Right lobe of liver (tissue), 6 donors: ENCODE measurements around the gene KIAA0513. TPM values are rescaled to one million over a fixed set of nuclear protein-coding genes. Genes with fewer than 3 reads are reported as not detected.

ENCODE experiments used
- ATAC-seq, 4 donors: fragments of 200-7000 bp; cut with Tn5 transposase; one replicate each; pipeline ENCODE4 v1.9.1; 2020; ENCODE audit warnings: mild to moderate bottlenecking in 4 of 4, moderate library complexity in 4 of 4
- DNase-seq, 3 donors: peaks; one replicate each; pipeline ENCODE4 v3.0.0-alpha.2; 2020
- H3K27ac ChIP-seq, 3 donors: fragments of 200-600 bp; one replicate each; pipeline ENCODE4 v1.8.0; 2022
- H3K27me3 ChIP-seq, 2 donors: fragments of 200-600 bp; one replicate each; pipeline ENCODE4 v1.8.0; 2022
- H3K36me3 ChIP-seq, 4 donors: fragments of 200-600 bp; sonication (generic) in 1 of 4; one replicate each; pipeline versions ENCODE4 v1.5.1 to v1.8.0; 2017 to 2022; ENCODE audit warnings: control low read depth in 1 of 4
- H3K4me1 ChIP-seq, 4 donors: fragments of 200-600 bp; sonication (generic) in 1 of 4; one replicate each; pipeline versions ENCODE4 v1.5.1 to v1.8.0; 2017 to 2022; ENCODE audit warnings: control low read depth in 1 of 4
- H3K4me3 ChIP-seq, 3 donors: fragments of 200-600 bp; one replicate each; pipeline ENCODE4 v1.8.0; 2022
- H3K9me3 ChIP-seq, 4 donors: fragments of 200-600 bp; sonication (generic) in 1 of 4; one replicate each; pipeline versions ENCODE4 v1.5.1 to v1.8.0; 2017 to 2022; ENCODE audit warnings: control low read depth in 1 of 4
- POLR2A ChIP-seq: fragments of 450-650 bp; IDR thresholded peaks from one replicate; pipeline ENCODE4 v1.6.1; 2017; ENCODE audit warnings: antibody characterized with exemption, mild to moderate bottlenecking
- WGBS: methylation state at CpG from one replicate; pipeline ENCODE4 v1.1.6; 2018; ENCODE audit warnings: low coverage, low lambda C conversion rate; ENCODE audit not compliant: insufficient coverage; ENCODE audit errors: missing lambda C conversion rate; 5-methylcytosine and 5-hydroxymethylcytosine counted together
- intact Hi-C, 2 donors: fragments of 100-400 bp; cut with DNase I; formaldehyde crosslinking; loops; one replicate each; pipeline versions ENCODE4 v1.11.2 to v1.14.1; 2022
- total RNA-seq, 6 experiments: library from RNA; depleted of rRNA in 2 of 6; stranded (reverse); fragments of >200 nt in 2 of 6; fragmentation: NEBNext Ultra II Directional in 3 of 6; extraction: Animal tissue kit (Norgen Biotek cat#: 25700) in 3 of 6; gene quantifications; one replicate each; pipeline versions ENCODE4 v1.1.0 to v1.2.4, GENCODE V29; 2016 to 2023
- TF ChIP-seq, protein P1 (sequence below), 4 donors: fragments of 200-600 bp in 3 of 4; fragments of 450-650 bp in 1 of 4; IDR thresholded peaks; one replicate each; pipeline versions ENCODE4 v1.5.1 to v1.8.0; 2016 to 2022; ENCODE audit warnings: antibody characterized with exemption in 4 of 4, mild to moderate bottlenecking in 2 of 4
- donor health status: DM: no; HTN: yes; CAD: no.
- donor health status: DM: no; HTN: no; CAD: no.
- donor health status: DM: no; HTN: no; CAD: no.
- donor health status: DM: no; HTN: yes; CAD: no.
- donor health status: DM: no; HTN: yes; CAD: no.

The KIAA0513 gene
- total RNA-seq, 6 experiments from 2014 or later = 2.6 to 7.4 (median 4.7) TPM

- H3K27me3 ChIP-seq = no peaks in the 10 kb centered on the region
- intact Hi-C loops = no loop called here
- no CpG with 5 or more reads among the region's 7 CpGs for WGBS
Measured at GRCh38 chr16:85142129-85142513, 114.5 kb downstream of the KIAA0513 start.

GRCh38 chr16:85142771-85143211 lies 115.2 kb downstream of the KIAA0513 start:
- ATAC-seq = no peak
- intact Hi-C loops = no loop called here
- H3K4me1 ChIP-seq = peaks cover 0 to 7% (median 2%) of the 10 kb centered on the region in 4 donors
- no peaks in the 10 kb centered on the region for H3K36me3 ChIP-seq
- no peaks in the 10 kb centered on the region for H3K9me3 ChIP-seq
- H3K27me3 ChIP-seq = no peaks in the 10 kb centered on the region
- 48% methylated on average over 8 of the region's 19 CpGs for WGBS
- no peak for DNase-seq
- H3K4me3 ChIP-seq = no peak overlapping the region
- no peak overlapping the region for H3K27ac ChIP-seq
- TF ChIP-seq, protein P1, sequence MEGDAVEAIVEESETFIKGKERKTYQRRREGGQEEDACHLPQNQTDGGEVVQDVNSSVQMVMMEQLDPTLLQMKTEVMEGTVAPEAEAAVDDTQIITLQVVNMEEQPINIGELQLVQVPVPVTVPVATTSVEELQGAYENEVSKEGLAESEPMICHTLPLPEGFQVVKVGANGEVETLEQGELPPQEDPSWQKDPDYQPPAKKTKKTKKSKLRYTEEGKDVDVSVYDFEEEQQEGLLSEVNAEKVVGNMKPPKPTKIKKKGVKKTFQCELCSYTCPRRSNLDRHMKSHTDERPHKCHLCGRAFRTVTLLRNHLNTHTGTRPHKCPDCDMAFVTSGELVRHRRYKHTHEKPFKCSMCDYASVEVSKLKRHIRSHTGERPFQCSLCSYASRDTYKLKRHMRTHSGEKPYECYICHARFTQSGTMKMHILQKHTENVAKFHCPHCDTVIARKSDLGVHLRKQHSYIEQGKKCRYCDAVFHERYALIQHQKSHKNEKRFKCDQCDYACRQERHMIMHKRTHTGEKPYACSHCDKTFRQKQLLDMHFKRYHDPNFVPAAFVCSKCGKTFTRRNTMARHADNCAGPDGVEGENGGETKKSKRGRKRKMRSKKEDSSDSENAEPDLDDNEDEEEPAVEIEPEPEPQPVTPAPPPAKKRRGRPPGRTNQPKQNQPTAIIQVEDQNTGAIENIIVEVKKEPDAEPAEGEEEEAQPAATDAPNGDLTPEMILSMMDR (IDR thresholded peaks at IDR 0.05) = no peak
- TF ChIP-seq POLR2A = no peak

More at GRCh38 chr16:85142129-85142513, 114.5 kb downstream of the KIAA0513 start:
- H3K4me3 ChIP-seq = no peak overlapping the region
- H3K9me3 ChIP-seq = no peaks in the 10 kb centered on the region
- DNase-seq (no peak), ATAC-seq (no peak)
- TF ChIP-seq, protein P1 (IDR thresholded peaks at IDR 0.05) = no peak
- TF ChIP-seq POLR2A = no peak
- H3K36me3 ChIP-seq = no peaks in the 10 kb centered on the region
- H3K4me1 ChIP-seq = peaks cover 0 to 9% (median 3%) of the 10 kb centered on the region in 4 donors
- H3K27ac ChIP-seq = no peak overlapping the region

Other genes with a start within 250 kb of the KIAA0513 start
- 10 to 100 TPM in 3 of 6 experiments, 1 to 10 TPM in 3; 2.9 to 14.8 (median 8.9) TPM for gene CRISPLD2, start 207.8 kb upstream of the KIAA0513 start, total RNA-seq
- gene ZDHHC7, start 16.3 kb upstream of the KIAA0513 start, total RNA-seq = 10 to 100 TPM; 10.7 to 27.5 (median 19.0) TPM
- gene CIBAR2, start 84.7 kb downstream of the KIAA0513 start, total RNA-seq = not detected